Activated CD8-positive, alpha-beta T cell treated with anti-CD3 and anti-CD28 coated beads for 36 hours (primary cell): Measurements from ENCODE around the gene LRRC63. TPM values are rescaled to one million over a fixed set of nuclear protein-coding genes. Genes with fewer than 3 reads are reported as not detected.

Experiments
- ATAC-seq: fragments of 200-7000 bp; cut with Tn5 transposase; one replicate; pipeline ENCODE4 v1.10.0; 2021; ENCODE audit warnings: mild to moderate bottlenecking, moderate library complexity
- CTCF ChIA-PET: fragments of 350-600 bp; sonication (Branson Sonifier 250); formaldehyde crosslinking; loops from one replicate; lab custom pipeline; 2021; ENCODE audit warnings: antibody characterized with exemption; lab: Charles Lee
- POLR2A ChIA-PET: fragments of 350-600 bp; sonication (Branson Sonifier 250); formaldehyde crosslinking; loops from one replicate; lab custom pipeline; 2021; ENCODE audit warnings: antibody characterized with exemption; lab: Charles Lee
- DNase-seq: peaks from one replicate; pipeline ENCODE4 v3.0.0-alpha.2; 2020
- H3K27ac Mint-ChIP-seq: one replicate; pipeline ENCODE4 v1.8.0; 2021; ENCODE audit warnings: mild to moderate bottlenecking, mixed read lengths
- H3K27me3 Mint-ChIP-seq: one replicate; pipeline ENCODE4 v1.8.0; 2021; ENCODE audit warnings: mixed read lengths
- H3K36me3 Mint-ChIP-seq: one replicate; pipeline ENCODE4 v1.8.0; 2021; ENCODE audit warnings: low read depth, mixed read lengths
- H3K4me1 Mint-ChIP-seq: one replicate; pipeline ENCODE4 v1.8.0; 2021; ENCODE audit warnings: low read depth, mixed read lengths
- H3K4me3 Mint-ChIP-seq: one replicate; pipeline ENCODE4 v1.8.0; 2021; ENCODE audit warnings: mild to moderate bottlenecking, moderate library complexity, mixed read lengths
- H3K9me3 Mint-ChIP-seq: one replicate; pipeline ENCODE4 v1.8.0; 2021; ENCODE audit warnings: mixed read lengths
- intact Hi-C: fragments of 100-400 bp; cut with micrococcal nuclease; formaldehyde crosslinking; loops from one replicate; pipeline ENCODE4 v1.10.0; 2022
- total RNA-seq, 2 experiments: library from RNA; stranded (reverse); gene quantifications; one replicate each; pipeline ENCODE4 v1.2.3, GENCODE V29; 2021
- TF ChIP-seq, protein P1 (sequence below): fragments of 200-600 bp; IDR thresholded peaks from one replicate; pipeline ENCODE4 v1.8.0; 2022; ENCODE audit warnings: antibody characterized with exemption, mild to moderate bottlenecking

The LRRC63 gene
- total RNA-seq, 2 experiments from 2014 or later, result 0.47 to 0.59 TPM

DNA sequence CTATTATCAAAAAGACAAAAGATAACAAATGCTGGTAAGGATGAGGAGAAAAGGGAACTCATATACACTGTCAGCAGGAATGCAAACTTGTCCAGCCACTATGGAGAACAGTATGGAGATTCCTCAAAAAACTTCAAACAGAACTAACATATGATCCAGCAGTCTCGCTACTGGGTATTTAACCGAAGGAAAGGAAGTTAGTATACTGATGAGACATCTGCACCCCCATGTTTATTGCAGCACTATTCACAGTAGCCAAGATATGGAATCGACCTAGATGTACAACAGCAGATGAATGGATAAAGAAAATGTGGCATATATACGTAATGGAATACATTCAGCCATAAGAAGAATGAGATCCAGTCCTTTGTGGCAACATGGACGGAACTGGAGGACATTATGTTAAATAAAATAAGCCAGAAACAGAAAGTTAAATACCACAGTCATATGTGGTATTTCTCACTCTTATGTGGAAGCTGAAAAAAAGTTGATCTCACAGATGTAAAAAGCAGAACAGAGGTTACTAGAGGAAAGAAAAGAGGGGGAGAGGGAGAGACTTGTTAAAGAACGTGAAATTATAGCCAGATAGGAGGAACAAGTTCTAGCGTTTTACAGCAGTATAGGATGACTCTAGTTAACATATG is 92.1 kb downstream of the LRRC63 start:
- H3K36me3 Mint-ChIP-seq, result peaks cover 10% of the 10 kb centered on the region
- intact Hi-C loops, result no loop called here
- ATAC-seq, result peak; percentile 81

DNA sequence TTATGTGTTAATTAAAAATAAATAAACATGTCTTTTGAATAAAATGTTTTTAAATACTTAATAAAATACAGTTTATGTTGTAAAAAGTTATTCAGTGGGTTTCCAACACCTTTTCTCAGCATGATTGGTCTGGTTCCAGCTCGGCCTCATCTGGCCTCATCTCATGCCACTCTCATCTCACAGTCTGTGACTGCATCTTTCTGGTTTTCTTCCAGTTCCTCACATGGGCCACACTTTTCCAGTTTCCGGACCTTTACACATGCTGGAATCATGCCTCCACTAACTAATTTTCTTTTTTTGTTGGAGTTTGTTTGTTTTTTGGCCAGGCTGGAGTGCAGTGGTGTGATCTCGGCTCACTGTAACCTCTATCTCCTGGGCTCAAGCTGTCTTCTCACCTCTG is 92.8 kb downstream of the LRRC63 start:
- intact Hi-C loops, result no loop called here
- peaks cover 10% of the 10 kb centered on the region for H3K36me3 Mint-ChIP-seq
- H3K4me1 Mint-ChIP-seq, result peaks cover 19% of the 10 kb centered on the region
- DNase-seq (no peak), ATAC-seq (no peak)
- no peaks in the 10 kb centered on the region for H3K27me3 Mint-ChIP-seq
- ChIA-PET CTCF (interaction anchor here (1.2 to 2.9 kb wide), 3 partner anchors 9 to 17 kb away, joined by 3 to 10 read pairs (median 3); no protein-coding TSS in a partner anchor), POLR2A (interaction anchor here (0.6 to 1.2 kb wide), 5 partner anchors 9 to 990 kb away, joined by 3 to 6 read pairs (median 4); no protein-coding TSS in a partner anchor)
- TF ChIP-seq, protein P1, sequence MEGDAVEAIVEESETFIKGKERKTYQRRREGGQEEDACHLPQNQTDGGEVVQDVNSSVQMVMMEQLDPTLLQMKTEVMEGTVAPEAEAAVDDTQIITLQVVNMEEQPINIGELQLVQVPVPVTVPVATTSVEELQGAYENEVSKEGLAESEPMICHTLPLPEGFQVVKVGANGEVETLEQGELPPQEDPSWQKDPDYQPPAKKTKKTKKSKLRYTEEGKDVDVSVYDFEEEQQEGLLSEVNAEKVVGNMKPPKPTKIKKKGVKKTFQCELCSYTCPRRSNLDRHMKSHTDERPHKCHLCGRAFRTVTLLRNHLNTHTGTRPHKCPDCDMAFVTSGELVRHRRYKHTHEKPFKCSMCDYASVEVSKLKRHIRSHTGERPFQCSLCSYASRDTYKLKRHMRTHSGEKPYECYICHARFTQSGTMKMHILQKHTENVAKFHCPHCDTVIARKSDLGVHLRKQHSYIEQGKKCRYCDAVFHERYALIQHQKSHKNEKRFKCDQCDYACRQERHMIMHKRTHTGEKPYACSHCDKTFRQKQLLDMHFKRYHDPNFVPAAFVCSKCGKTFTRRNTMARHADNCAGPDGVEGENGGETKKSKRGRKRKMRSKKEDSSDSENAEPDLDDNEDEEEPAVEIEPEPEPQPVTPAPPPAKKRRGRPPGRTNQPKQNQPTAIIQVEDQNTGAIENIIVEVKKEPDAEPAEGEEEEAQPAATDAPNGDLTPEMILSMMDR, result no peak
- H3K9me3 Mint-ChIP-seq, result peaks cover 13% of the 10 kb centered on the region
- no peak overlapping the region for H3K4me3 Mint-ChIP-seq
- peak overlapping the region; percentile 53 for H3K27ac Mint-ChIP-seq

More for the DNA sequence above, 92.1 kb downstream of the LRRC63 start:
- Mint-ChIP-seq H3K4me1 (peaks cover 21% of the 10 kb centered on the region), H3K9me3 (peaks cover 17% of the 10 kb centered on the region), H3K27ac (peak overlapping the region; percentile 57), H3K27me3 (no peaks in the 10 kb centered on the region), H3K4me3 (peak overlapping the region; percentile 34)
- ChIA-PET POLR2A (interaction anchor here (0.9 to 1.2 kb wide), 2 partner anchors 8 to 12 kb away, joined by 4 to 6 read pairs; no protein-coding TSS in a partner anchor), CTCF (interaction anchor here (2.9 kb wide), 1 partner anchor 18 kb away, joined by 10 read pairs; no protein-coding TSS in a partner anchor)
- TF ChIP-seq, protein P1, result no peak
- DNase-seq, result no peak

DNA sequence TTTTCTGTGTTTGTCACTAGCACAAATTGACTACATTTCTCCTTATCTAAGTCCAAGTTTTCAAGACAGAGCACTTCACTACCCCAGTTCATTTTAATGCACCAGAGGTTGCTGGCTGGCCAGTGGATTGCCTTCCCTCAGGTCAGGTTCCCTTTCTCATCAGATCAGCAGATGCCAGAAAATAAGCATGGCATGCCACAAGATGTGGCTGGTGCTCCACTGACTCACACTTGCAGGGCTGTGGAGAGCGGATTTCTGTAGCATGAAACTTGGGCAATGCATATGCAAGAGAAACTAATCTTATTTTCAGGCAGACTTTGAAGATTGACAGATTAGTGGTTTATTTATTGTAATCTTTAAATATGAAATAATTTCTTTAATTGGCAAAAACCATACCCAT is 95.8 kb downstream of the LRRC63 start:
- TF ChIP-seq, protein P1, result no peak
- CTCF ChIA-PET, result no interaction called here
- POLR2A ChIA-PET, result no interaction called here
- DNase-seq, result no peak
- H3K4me1 Mint-ChIP-seq, result peaks cover 26% of the 10 kb centered on the region
- no peaks in the 10 kb centered on the region for H3K27me3 Mint-ChIP-seq
- ATAC-seq, result no peak
- H3K36me3 Mint-ChIP-seq, result peaks cover 27% of the 10 kb centered on the region
- no peak overlapping the region for H3K4me3 Mint-ChIP-seq
- peaks cover 4% of the 10 kb centered on the region for H3K9me3 Mint-ChIP-seq
- intact Hi-C loops, result no loop called here
- no peak overlapping the region for H3K27ac Mint-ChIP-seq

DNA sequence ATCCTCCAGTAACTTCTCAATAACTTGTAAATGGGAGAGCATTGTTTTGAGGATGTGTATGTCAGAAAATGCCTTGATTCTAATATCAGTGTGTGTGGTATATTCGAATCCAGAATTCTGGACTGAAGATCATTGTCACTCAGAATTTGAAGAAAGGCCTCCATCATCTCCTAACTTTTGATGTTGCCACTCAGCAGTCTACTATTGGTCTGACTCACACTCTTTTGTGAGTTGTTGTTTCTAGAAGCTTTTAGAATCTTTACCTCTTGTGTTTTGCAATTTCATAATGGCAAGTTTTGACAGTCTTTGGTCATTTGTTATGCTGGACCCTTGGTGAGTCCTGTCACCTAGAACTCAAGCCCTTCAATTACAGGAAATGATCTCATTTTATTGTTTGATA is 98.3 kb downstream of the LRRC63 start:
- Mint-ChIP-seq H3K4me1 (peaks cover 20% of the 10 kb centered on the region), H3K9me3 (no peaks in the 10 kb centered on the region), H3K27me3 (no peaks in the 10 kb centered on the region), H3K36me3 (peaks cover 38% of the 10 kb centered on the region), H3K27ac (no peak overlapping the region), H3K4me3 (no peak overlapping the region)
- ChIA-PET CTCF (interaction anchor here (0.9 to 3.3 kb wide), 2 partner anchors 11 to 16 kb away, joined by 3 to 15 read pairs; no protein-coding TSS in a partner anchor), POLR2A (interaction anchor here (1.3 to 1.4 kb wide), 2 partner anchors 11 to 14 kb away, joined by 4 read pairs; no protein-coding TSS in a partner anchor)
- TF ChIP-seq, protein P1, result no peak
- DNase-seq (no peak), ATAC-seq (no peak)
- intact Hi-C loops, result no loop called here

DNA sequence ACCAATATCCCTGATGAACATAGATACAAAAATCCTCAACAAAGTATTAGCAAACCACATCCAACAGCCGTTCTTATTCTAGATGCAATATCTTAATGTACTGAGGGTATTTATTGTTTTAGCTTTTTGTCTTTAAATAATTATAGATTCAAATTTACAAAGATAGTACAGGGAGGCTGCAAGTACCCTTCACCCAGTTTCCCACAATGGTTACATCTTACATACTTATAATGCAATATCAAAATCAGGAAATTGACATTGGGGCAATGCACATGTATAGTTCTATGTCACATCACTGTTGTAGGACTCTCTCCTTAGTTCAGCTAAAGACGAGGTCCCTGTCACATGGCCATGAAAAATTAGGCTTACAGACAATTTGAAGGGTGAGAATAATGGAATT is 99.5 kb downstream of the LRRC63 start:
- H3K9me3 Mint-ChIP-seq, result no peaks in the 10 kb centered on the region
- POLR2A ChIA-PET, result interaction anchor here (1.4 to 1.5 kb wide), 2 partner anchors 15 to 184 kb away, joined by 4 to 5 read pairs; no protein-coding TSS in a partner anchor
- no peaks in the 10 kb centered on the region for H3K27me3 Mint-ChIP-seq
- no peak overlapping the region for H3K27ac Mint-ChIP-seq
- ATAC-seq (no peak), DNase-seq (no peak)
- TF ChIP-seq, protein P1, result no peak
- no peak overlapping the region for H3K4me3 Mint-ChIP-seq
- peaks cover 42% of the 10 kb centered on the region for H3K36me3 Mint-ChIP-seq
- intact Hi-C loops, result no loop called here
- H3K4me1 Mint-ChIP-seq, result peaks cover 21% of the 10 kb centered on the region
- CTCF ChIA-PET, result interaction anchor here (1.0 to 3.3 kb wide), 4 partner anchors 10 to 122 kb away, joined by 3 to 15 read pairs (median 5); no protein-coding TSS in a partner anchor
